Tibial nerve (tissue), 4 donors: ENCODE data around the gene EAF1. TPM values are rescaled to one million over a fixed set of nuclear protein-coding genes. Genes with fewer than 3 reads are reported as not detected.

Experiments used
- DNase-seq, 2 donors: peaks; one replicate each; pipeline ENCODE4 v3.0.0-alpha.2; 2019; ENCODE audit warnings: low spot score in 2 of 2
- H3K27ac ChIP-seq, 4 donors: fragments of 200-600 bp; sonication (generic) in 3 of 4; one replicate each; pipeline ENCODE4 v1.5.1; 2017 to 2019; ENCODE audit warnings: mild to moderate bottlenecking in 1 of 4
- H3K27me3 ChIP-seq, 2 donors: fragments of 200-600 bp; sonication (generic) in 1 of 2; one replicate each; pipeline versions ENCODE4 v1.5.1 to v1.6.0; 2017 to 2019
- H3K36me3 ChIP-seq, 3 donors: fragments of 200-600 bp; sonication (generic); one replicate each; pipeline ENCODE4 v1.5.1; 2018 to 2019
- H3K4me1 ChIP-seq, 4 donors: fragments of 200-600 bp; sonication (generic) in 3 of 4; one replicate each; pipeline ENCODE4 v1.5.1; 2017 to 2019
- H3K4me3 ChIP-seq, 4 donors: fragments of 200-600 bp; sonication (generic) in 3 of 4; one replicate each; pipeline ENCODE4 v1.5.1; 2017 to 2019; ENCODE audit warnings: mild to moderate bottlenecking in 1 of 4, moderate library complexity in 1 of 4
- H3K9me3 ChIP-seq, 4 donors: fragments of 200-600 bp; sonication (generic) in 3 of 4; one replicate each; pipeline ENCODE4 v1.5.1; 2017 to 2019
- EP300 ChIP-seq, 2 donors: sonication (generic); formaldehyde crosslinking; IDR thresholded peaks; one replicate each; pipeline ENCODE4 v1.6.1; 2017; ENCODE audit warnings: antibody characterized with exemption in 2 of 2, mild to moderate bottlenecking in 1 of 2
- POLR2A ChIP-seq, 2 donors: fragments of 450-650 bp; IDR thresholded peaks; one replicate each; pipeline ENCODE4 v1.6.1; 2017; ENCODE audit warnings: antibody characterized with exemption in 2 of 2, mild to moderate bottlenecking in 2 of 2, moderate library complexity in 2 of 2
- WGBS, 2 donors: methylation state at CpG; one replicate each; pipeline ENCODE4 v1.1.5; 2018; 5-methylcytosine and 5-hydroxymethylcytosine counted together
- total RNA-seq, 4 donors: library from RNA; depleted of rRNA; stranded (reverse); fragments of >200 nt; gene quantifications; one replicate each; pipeline ENCODE4 v1.1.0, GENCODE V29; 2016
- TF ChIP-seq, protein P1 (sequence below), 5 experiments: fragments of 200-600 bp in 3 of 5; fragments of 450-650 bp in 2 of 5; sonication (generic) in 3 of 5; IDR thresholded peaks; one replicate each; pipeline ENCODE4 v1.5.1; 2016 to 2019; ENCODE audit warnings: antibody characterized with exemption in 5 of 5, mild to moderate bottlenecking in 3 of 5, moderate library complexity in 2 of 5

EAF1 gene
- total RNA-seq, 4 donors from 2014 or later: 16.5 to 26.4 (median 19.3) TPM

DNA sequence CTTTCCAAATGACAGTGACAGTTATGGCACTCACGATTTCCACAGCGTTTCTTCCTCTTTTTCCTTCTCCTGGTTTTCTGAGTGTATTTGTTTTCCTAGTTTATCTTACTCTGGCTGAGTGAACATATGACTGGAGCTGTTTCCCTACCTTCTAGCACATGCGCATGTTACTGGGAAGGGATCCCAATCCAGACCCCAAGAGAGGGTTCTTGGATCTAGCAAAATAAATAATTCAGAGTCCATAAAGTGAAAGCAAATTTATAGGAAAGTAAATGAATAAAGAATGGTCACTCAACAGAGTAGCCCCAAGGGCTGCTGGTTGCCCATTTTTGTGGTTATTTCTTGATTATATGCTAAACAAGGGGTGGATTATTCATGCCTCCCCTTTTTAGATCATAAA is 23.9 kb upstream of the EAF1 start:
- no peak for DNase-seq
- H3K9me3 ChIP-seq: no peaks in the 10 kb centered on the region
- no peak for TF ChIP-seq EP300 (IDR thresholded peaks at IDR 0.05)
- no peaks in the 10 kb centered on the region for H3K27me3 ChIP-seq
- H3K27ac ChIP-seq: peak overlapping the region in 2 of 4 donors; percentile 4 to 56
- no peak overlapping the region for H3K4me3 ChIP-seq
- H3K36me3 ChIP-seq: peaks cover 0 to 12% (median 0%) of the 10 kb centered on the region in 3 donors
- peaks cover 0 to 35% (median 8%) of the 10 kb centered on the region in 4 donors for H3K4me1 ChIP-seq
- 30 to 39% methylated on average over 3 of the region's 3 CpGs for WGBS, 2 donors

DNA sequence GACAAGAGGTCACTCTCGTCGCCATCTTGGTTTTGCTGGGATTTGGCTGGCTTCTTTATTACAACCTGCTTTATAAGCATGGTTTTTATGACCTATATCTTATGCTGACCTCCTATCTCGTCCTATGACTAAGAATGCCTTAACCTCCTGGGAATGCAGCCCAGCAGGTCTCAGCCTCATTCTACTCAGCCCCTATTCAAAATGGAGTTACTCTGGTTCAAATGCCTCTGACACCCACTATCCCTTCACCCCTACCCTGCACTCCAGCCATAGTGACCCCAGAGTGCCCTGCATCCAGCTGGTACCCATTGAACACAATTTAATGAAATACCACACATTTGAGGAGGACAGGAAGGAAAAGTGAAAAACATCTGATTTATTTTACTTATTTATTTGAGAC is 23.4 kb upstream of the EAF1 start:
- 49 to 60% methylated on average over 3 of the region's 3 CpGs for WGBS, 2 donors
- TF ChIP-seq POLR2A (IDR thresholded peaks at IDR 0.05): no peak
- no peak for TF ChIP-seq EP300 (IDR thresholded peaks at IDR 0.05)
- TF ChIP-seq, protein P1, sequence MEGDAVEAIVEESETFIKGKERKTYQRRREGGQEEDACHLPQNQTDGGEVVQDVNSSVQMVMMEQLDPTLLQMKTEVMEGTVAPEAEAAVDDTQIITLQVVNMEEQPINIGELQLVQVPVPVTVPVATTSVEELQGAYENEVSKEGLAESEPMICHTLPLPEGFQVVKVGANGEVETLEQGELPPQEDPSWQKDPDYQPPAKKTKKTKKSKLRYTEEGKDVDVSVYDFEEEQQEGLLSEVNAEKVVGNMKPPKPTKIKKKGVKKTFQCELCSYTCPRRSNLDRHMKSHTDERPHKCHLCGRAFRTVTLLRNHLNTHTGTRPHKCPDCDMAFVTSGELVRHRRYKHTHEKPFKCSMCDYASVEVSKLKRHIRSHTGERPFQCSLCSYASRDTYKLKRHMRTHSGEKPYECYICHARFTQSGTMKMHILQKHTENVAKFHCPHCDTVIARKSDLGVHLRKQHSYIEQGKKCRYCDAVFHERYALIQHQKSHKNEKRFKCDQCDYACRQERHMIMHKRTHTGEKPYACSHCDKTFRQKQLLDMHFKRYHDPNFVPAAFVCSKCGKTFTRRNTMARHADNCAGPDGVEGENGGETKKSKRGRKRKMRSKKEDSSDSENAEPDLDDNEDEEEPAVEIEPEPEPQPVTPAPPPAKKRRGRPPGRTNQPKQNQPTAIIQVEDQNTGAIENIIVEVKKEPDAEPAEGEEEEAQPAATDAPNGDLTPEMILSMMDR (IDR thresholded peaks at IDR 0.05): no peak
- no peaks in the 10 kb centered on the region for H3K9me3 ChIP-seq
- peaks cover 0 to 16% (median 0%) of the 10 kb centered on the region in 3 donors for H3K36me3 ChIP-seq
- no peak for DNase-seq
- peaks cover 0 to 37% (median 8%) of the 10 kb centered on the region in 4 donors for H3K4me1 ChIP-seq
- no peaks in the 10 kb centered on the region for H3K27me3 ChIP-seq
- peak overlapping the region in 1 of 4 donors; percentile 56 for H3K27ac ChIP-seq
- H3K4me3 ChIP-seq: no peak overlapping the region

DNA sequence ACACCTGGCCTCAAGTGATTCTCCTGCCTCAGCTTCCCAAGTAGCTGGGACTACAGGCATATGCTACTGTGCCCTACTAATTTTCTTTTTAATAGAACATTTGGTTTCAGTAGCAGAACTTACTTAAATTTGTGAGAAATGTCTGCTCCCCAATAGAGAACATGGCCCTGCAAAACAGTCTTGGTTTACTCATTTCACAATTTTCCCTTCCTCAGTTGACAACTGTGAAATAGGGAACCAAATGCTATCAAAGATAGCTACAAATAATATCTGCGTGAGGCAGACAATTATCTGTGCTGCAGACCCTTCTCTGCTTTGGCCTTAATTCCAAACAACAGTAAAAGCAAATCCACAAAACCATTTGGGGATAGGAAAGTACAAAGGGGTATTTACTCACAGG is 22.6 kb upstream of the EAF1 start:
- peaks cover 0 to 20% (median 0%) of the 10 kb centered on the region in 3 donors for H3K36me3 ChIP-seq
- TF ChIP-seq, protein P1 (IDR thresholded peaks at IDR 0.05): no peak
- no peak for TF ChIP-seq EP300 (IDR thresholded peaks at IDR 0.05)
- no peak for TF ChIP-seq POLR2A (IDR thresholded peaks at IDR 0.05)
- no peaks in the 10 kb centered on the region for H3K9me3 ChIP-seq
- H3K27me3 ChIP-seq: no peaks in the 10 kb centered on the region
- no peak overlapping the region for H3K4me3 ChIP-seq
- 93 to 94% methylated on average over 1 of the region's 1 CpG for WGBS, 2 donors
- peak overlapping the region in 1 of 4 donors; percentile 45 for H3K27ac ChIP-seq
- peaks cover 0 to 39% (median 8%) of the 10 kb centered on the region in 4 donors for H3K4me1 ChIP-seq
- DNase-seq: no peak

DNA sequence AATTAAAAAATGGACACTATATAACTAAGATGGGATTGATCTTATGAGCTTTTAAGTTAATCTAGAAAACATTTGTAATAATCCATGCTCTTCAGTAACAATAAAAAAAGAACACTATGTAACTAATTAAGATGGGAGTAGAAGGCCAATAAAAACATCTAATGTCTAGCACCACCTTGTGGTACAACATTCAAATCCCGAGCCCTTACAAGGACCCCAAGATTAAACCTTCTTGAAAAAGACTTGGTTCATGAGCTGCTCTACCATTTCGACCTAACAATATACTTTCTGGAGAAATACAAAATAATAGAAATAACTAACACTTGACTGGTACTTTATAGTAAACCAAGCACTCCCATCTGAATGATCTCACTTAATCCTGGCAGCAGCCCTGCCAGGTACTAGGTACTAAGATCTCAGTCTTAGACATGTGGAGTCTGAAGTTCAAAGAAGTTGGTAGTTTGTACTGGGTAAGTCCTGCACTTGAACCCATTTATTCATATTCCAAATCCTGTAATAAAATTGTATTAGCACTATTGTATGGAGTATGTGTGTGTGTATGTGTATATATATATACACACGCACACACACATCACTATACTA is 21.8 kb upstream of the EAF1 start:
- H3K36me3 ChIP-seq: peaks cover 0 to 25% (median 0%) of the 10 kb centered on the region in 3 donors
- no peak overlapping the region for H3K27ac ChIP-seq
- TF ChIP-seq EP300 (IDR thresholded peaks at IDR 0.05): no peak
- TF ChIP-seq, protein P1 (IDR thresholded peaks at IDR 0.05): peak; percentile 41 to 68 (median 54)
- peak in 1 of 2 donors; percentile 49 for DNase-seq
- no peak overlapping the region for H3K4me3 ChIP-seq
- no peaks in the 10 kb centered on the region for H3K27me3 ChIP-seq
- peaks cover 0 to 39% (median 8%) of the 10 kb centered on the region in 4 donors for H3K4me1 ChIP-seq
- WGBS, 2 donors: 39% methylated on average over 3 of the region's 3 CpGs
- H3K9me3 ChIP-seq: no peaks in the 10 kb centered on the region

DNA sequence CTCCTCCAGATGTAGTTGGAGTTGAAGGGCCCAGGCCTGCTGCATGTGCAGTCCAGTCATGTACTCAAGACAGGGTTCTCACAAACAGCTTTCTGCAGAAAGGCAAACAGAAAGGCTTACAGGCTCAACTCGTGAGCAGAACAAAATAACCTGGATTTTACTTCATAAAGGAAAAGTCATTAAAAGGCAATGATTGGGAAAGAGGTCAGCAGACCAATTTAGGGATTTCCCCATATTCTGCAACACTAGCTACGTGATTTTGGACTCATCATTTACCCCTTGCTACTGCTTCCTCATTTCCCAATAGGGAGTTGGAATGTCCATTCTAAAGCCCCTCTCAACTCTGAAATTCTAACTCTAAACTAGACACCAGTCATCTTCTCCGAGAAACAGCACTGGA is 18.2 kb upstream of the EAF1 start:
- Histone ChIP-seq H3K4me1 (peaks cover 0 to 12% (median 2%) of the 10 kb centered on the region in 4 donors), H3K27me3 (no peaks in the 10 kb centered on the region), H3K4me3 (no peak overlapping the region), H3K27ac (peak overlapping the region in 1 of 4 donors; percentile 56), H3K36me3 (peaks cover 0 to 62% (median 11%) of the 10 kb centered on the region in 3 donors), H3K9me3 (no peaks in the 10 kb centered on the region)
- no peak for DNase-seq
- TF ChIP-seq, protein P1 (IDR thresholded peaks at IDR 0.05): no peak
- TF ChIP-seq POLR2A (IDR thresholded peaks at IDR 0.05) (no peak), EP300 (IDR thresholded peaks at IDR 0.05) (peak in 1 of 2 donors; percentile 46)
- WGBS, 2 donors: 71 to 74% methylated on average over 3 of the region's 3 CpGs
